ENCODE results near the gene PLIN3.

DNA sequence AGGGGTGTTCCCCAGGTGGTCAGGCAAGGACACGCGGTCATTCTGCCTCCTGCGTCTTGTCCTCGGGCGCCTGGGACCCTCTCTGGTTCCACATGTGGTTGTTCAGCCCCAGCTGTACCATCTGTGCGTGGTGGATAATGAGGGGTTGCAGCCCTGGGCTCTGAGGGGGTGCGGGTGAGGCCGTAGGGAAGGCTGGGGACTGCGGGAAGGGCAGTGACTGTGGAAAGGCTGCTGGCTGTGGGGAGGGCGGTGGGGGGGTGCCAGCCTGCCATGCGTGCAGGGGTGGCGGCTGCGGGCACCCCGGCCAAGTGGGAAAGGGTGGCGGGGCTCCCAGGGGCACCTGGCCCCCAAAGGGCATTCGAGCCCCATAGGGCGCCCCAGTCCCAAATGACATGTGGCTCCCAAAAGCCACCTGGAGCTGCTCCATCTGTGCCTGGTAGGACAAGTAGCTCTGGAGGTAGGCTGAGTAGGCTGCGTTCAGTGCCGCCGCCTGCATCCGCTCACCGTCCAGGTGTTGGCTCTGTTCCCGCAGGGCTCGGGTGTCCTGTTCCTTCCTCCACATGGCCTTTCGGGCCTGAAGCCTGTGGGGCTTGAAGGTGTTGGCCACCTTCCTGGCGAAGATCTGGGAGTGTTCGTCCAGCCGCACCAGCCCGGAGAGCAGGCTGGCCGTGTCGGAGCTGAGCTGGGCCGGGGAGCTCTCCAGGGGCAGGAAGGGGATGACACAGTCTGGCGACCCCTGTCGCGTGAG lies 51.1 kb downstream of the PLIN3 start:
- TF ChIP-seq ZC3H10 (CRISPR knock-in tag; IDR thresholded peaks at IDR 0.05) (no peak), OSR1 (CRISPR knock-in tag; IDR thresholded peaks at IDR 0.05) (no peak), GLIS3 (CRISPR knock-in tag; IDR thresholded peaks at IDR 0.05) (no peak), ARNTL (CRISPR knock-in tag; IDR thresholded peaks at IDR 0.05; ENCODE audit: borderline replicate concordance, low read depth) (no peak), TCF4 (CRISPR knock-in tag; IDR thresholded peaks at IDR 0.05; ENCODE audit: borderline replicate concordance) (no peak), ZNF70 (CRISPR knock-in tag; IDR thresholded peaks at IDR 0.05) (no peak), ESRRG (CRISPR knock-in tag; IDR thresholded peaks at IDR 0.05) (no peak), ZFP30 (CRISPR knock-in tag; IDR thresholded peaks at IDR 0.05) (no peak), ZNF565 (CRISPR knock-in tag; conservative IDR thresholded peaks at IDR 0.05; ENCODE audit: low read depth) (no peak)
- TF ChIP-seq, protein P1, sequence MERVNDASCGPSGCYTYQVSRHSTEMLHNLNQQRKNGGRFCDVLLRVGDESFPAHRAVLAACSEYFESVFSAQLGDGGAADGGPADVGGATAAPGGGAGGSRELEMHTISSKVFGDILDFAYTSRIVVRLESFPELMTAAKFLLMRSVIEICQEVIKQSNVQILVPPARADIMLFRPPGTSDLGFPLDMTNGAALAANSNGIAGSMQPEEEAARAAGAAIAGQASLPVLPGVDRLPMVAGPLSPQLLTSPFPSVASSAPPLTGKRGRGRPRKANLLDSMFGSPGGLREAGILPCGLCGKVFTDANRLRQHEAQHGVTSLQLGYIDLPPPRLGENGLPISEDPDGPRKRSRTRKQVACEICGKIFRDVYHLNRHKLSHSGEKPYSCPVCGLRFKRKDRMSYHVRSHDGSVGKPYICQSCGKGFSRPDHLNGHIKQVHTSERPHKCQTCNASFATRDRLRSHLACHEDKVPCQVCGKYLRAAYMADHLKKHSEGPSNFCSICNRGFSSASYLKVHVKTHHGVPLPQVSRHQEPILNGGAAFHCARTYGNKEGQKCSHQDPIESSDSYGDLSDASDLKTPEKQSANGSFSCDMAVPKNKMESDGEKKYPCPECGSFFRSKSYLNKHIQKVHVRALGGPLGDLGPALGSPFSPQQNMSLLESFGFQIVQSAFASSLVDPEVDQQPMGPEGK (CRISPR knock-in tag; IDR thresholded peaks at IDR 0.05; ENCODE audit: borderline replicate concordance): no peak
- TF ChIP-seq, protein P2, sequence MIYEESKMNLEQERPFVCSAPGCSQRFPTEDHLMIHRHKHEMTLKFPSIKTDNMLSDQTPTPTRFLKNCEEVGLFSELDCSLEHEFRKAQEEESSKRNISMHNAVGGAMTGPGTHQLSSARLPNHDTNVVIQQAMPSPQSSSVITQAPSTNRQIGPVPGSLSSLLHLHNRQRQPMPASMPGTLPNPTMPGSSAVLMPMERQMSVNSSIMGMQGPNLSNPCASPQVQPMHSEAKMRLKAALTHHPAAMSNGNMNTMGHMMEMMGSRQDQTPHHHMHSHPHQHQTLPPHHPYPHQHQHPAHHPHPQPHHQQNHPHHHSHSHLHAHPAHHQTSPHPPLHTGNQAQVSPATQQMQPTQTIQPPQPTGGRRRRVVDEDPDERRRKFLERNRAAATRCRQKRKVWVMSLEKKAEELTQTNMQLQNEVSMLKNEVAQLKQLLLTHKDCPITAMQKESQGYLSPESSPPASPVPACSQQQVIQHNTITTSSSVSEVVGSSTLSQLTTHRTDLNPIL (CRISPR knock-in tag; IDR thresholded peaks at IDR 0.05; ENCODE audit: low read depth): no peak
- TF ChIP-seq, protein P3, sequence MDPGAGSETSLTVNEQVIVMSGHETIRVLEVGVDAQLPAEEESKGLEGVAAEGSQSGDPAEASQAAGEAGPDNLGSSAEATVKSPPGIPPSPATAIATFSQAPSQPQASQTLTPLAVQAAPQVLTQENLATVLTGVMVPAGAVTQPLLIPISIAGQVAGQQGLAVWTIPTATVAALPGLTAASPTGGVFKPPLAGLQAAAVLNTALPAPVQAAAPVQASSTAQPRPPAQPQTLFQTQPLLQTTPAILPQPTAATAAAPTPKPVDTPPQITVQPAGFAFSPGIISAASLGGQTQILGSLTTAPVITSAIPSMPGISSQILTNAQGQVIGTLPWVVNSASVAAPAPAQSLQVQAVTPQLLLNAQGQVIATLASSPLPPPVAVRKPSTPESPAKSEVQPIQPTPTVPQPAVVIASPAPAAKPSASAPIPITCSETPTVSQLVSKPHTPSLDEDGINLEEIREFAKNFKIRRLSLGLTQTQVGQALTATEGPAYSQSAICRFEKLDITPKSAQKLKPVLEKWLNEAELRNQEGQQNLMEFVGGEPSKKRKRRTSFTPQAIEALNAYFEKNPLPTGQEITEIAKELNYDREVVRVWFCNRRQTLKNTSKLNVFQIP (CRISPR knock-in tag; IDR thresholded peaks at IDR 0.05; ENCODE audit: borderline replicate concordance, low read depth): no peak

Data from SK-N-SH treated with all-trans-retinoic acid at 6 μM for 48 hours (cell line).